ENCODE results near the gene DUSP15.
"Not testable (repeated sequence)": the region's sequence is repeated elsewhere in the genome, so short reads cannot be mapped to it uniquely, and the experiment has no call there.

Gene DUSP15

GRCh38 chr20:31917962-31918412 lies 47.7 kb upstream of the DUSP15 start:
- 0 out of 2 replicates have a peak, but pooled peaks have one; percentile 3 for TF ChIP-seq SPI1 (IDR thresholded peaks at IDR 0.05; ENCODE audit: borderline replicate concordance, low read depth)
- not testable (repeated sequence) for H3K4me3 ChIP-seq (replicated peaks; ENCODE audit: insufficient read depth, low read length); H3K27ac ChIP-seq (replicated peaks); H3K27me3 ChIP-seq (ENCODE audit: insufficient read depth, poor library complexity, severe bottlenecking)
- DNase-seq (ENCODE audit: low read depth in 1 of 2, low spot score in 1 of 2): peak in 1 of 2 experiments; percentile 4

GRCh38 chr20:31916708-31917107 lies 46.4 kb upstream of the DUSP15 start:
- TF ChIP-seq SPI1 (IDR thresholded peaks at IDR 0.05; ENCODE audit: borderline replicate concordance, low read depth) (no peak), CTCF (IDR thresholded peaks at IDR 0.05; ENCODE audit: insufficient read depth, low read length) (no peak), GABPA (IDR thresholded peaks at IDR 0.05; ENCODE audit: low read depth) (no peak), POLR2AphosphoS5 (IDR thresholded peaks at IDR 0.05; ENCODE audit: low read depth) (no peak), REST (IDR thresholded peaks at IDR 0.05; ENCODE audit: insufficient replicate concordance, low read depth) (no peak)
- no peak overlapping the region for H3K4me3 ChIP-seq (replicated peaks; ENCODE audit: insufficient read depth, low read length)
- no peaks in the 10 kb centered on the region for H3K27me3 ChIP-seq (ENCODE audit: insufficient read depth, poor library complexity, severe bottlenecking)
- no peak for DNase-seq (ENCODE audit: low read depth in 1 of 2, low spot score in 1 of 2)
- no peak overlapping the region for H3K27ac ChIP-seq (replicated peaks)

- Histone ChIP-seq H3K27me3 (ENCODE audit: insufficient read depth, poor library complexity, severe bottlenecking) (no peaks in the 10 kb centered on the region), H3K4me3 (replicated peaks; ENCODE audit: insufficient read depth, low read length) (no peak overlapping the region), H3K27ac (replicated peaks) (no peak overlapping the region)
- DNase-seq (ENCODE audit: low read depth in 1 of 2, low spot score in 1 of 2): no peak
- TF ChIP-seq SPI1 (IDR thresholded peaks at IDR 0.05; ENCODE audit: borderline replicate concordance, low read depth) (no peak), GABPA (IDR thresholded peaks at IDR 0.05; ENCODE audit: low read depth) (no peak), POLR2AphosphoS5 (IDR thresholded peaks at IDR 0.05; ENCODE audit: low read depth) (no peak), CTCF (IDR thresholded peaks at IDR 0.05; ENCODE audit: insufficient read depth, low read length) (no peak), REST (IDR thresholded peaks at IDR 0.05; ENCODE audit: insufficient replicate concordance, low read depth) (no peak)
Measured at GRCh38 chr20:31915491-31916280, 45.4 kb upstream of the DUSP15 start.

- DNase-seq (ENCODE audit: low read depth in 1 of 2, low spot score in 1 of 2): no peak
- Histone ChIP-seq H3K27ac (replicated peaks) (no peak overlapping the region), H3K27me3 (ENCODE audit: insufficient read depth, poor library complexity, severe bottlenecking) (no peaks in the 10 kb centered on the region), H3K4me3 (replicated peaks; ENCODE audit: insufficient read depth, low read length) (no peak overlapping the region)
- no peak for TF ChIP-seq CTCF (IDR thresholded peaks at IDR 0.05; ENCODE audit: insufficient read depth, low read length)
Measured at GRCh38 chr20:31914170-31914569, 43.8 kb upstream of the DUSP15 start.

Data from HL-60 (cell line).